Skeletal muscle tissue (tissue), 4 donors: Measurements from ENCODE around the gene LOXHD1. TPM values are rescaled to one million over a fixed set of nuclear protein-coding genes. Genes with fewer than 3 reads are reported as not detected.

Source experiments
- H3K27ac ChIP-seq: one replicate; pipeline ENCODE4 v1.7.0; 2013; ENCODE audit warnings: mild to moderate bottlenecking, low read depth, low read length, inconsistent platforms
- H3K27me3 ChIP-seq, 3 donors: one replicate each; pipeline ENCODE4 v1.7.0; 2013; ENCODE audit warnings: low read length in 3 of 3; ENCODE audit not compliant: control insufficient read depth in 3 of 3, insufficient read depth in 3 of 3
- H3K36me3 ChIP-seq, 3 donors: one replicate each; pipeline ENCODE4 v1.7.0; 2013; ENCODE audit warnings: low read length in 3 of 3; ENCODE audit not compliant: control insufficient read depth in 3 of 3, insufficient read depth in 3 of 3
- H3K4me1 ChIP-seq, 3 donors: one replicate each; pipeline ENCODE4 v1.7.0; 2013; ENCODE audit warnings: low read length in 3 of 3, mild to moderate bottlenecking in 3 of 3; ENCODE audit not compliant: control insufficient read depth in 3 of 3, insufficient read depth in 3 of 3
- H3K4me3 ChIP-seq, 3 donors: one replicate each; pipeline ENCODE4 v1.7.0; 2013; ENCODE audit warnings: low read length in 3 of 3
- H3K9ac ChIP-seq, 3 donors: one replicate each; pipeline ENCODE4 v1.7.0; 2013; ENCODE audit warnings: low read length in 3 of 3, mild to moderate bottlenecking in 3 of 3, moderate library complexity in 2 of 3, low read depth in 1 of 3
- H3K9me3 ChIP-seq, 3 donors: one replicate each; pipeline ENCODE4 v1.7.0; 2013; ENCODE audit warnings: low read length in 3 of 3; ENCODE audit not compliant: control insufficient read depth in 3 of 3
- total RNA-seq: library from RNA; depleted of rRNA; stranded (reverse); fragments of >200 nt; gene quantifications from one replicate; pipeline ENCODE4 v1.2.3, GENCODE V29; 2014
- donor health status: Osteomylitis.

LOXHD1 gene
- total RNA-seq, 1 donor from 2014 or later: 1.6 TPM

DNA sequence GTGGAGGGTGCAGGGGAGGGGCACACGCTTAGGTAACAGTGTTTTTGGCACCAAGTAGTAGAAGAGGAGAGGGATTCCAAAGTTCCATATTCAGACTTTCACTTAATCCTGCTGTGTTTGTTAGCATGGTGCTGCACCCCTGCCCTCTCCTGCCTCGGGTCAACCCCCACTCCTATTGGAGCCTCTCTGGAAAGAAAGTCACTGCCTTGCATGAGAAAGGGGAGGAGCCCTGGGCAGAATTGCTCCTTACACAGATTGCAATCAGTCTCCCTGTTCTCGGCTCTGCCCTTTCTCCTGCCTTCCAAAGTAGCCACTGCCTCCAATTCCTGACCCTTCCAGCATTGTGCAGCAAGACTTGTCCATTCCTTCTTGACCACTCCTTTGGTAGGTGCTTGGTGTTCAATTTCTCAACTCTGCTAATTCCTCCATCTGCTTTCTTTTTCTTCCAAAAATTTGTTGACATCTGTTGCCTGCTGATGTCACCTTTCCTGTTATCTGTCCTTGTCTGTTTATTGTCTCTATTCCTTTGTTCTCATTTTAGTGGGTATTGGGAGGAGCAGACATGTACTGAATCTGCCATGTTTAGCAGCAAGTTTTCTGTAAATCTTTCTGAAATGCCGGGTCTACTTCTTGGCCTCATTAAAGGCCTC, 225.4 kb downstream of the LOXHD1 start:
- H3K9ac ChIP-seq: no peak overlapping the region
- H3K36me3 ChIP-seq: no peaks in the 10 kb centered on the region
- H3K9me3 ChIP-seq: no peaks in the 10 kb centered on the region
- H3K27ac ChIP-seq: no peak overlapping the region
- H3K27me3 ChIP-seq: no peaks in the 10 kb centered on the region
- H3K4me3 ChIP-seq: no peak overlapping the region
- H3K4me1 ChIP-seq: no peaks in the 10 kb centered on the region

DNA sequence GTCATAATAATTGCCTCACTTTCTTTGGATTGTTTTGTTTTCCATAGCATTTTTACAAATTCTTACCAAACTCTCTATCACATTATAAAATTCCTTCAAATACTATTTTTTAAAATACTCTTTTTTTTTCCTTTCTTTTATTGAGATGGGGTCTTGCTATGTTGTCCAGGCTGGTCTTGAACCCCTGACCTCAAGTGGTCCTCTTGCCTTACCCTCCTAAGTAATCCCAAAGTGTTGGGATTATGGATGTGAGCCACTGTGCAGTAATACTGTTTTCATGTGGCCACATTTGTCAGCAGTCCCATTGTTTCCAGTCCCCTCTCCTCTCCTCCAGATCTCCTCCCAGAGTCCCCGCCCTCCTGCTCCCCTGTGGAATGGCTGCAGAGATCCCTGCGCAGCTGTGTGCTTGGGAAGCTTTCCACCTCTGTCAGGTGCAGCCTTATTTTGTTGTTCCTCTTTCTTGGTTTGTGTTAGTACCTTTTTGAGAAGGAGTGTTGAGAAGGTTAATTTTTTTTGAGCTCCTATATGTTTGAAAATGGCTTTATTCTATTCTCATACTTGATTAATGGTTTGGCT, 227.3 kb downstream of the LOXHD1 start:
- Histone ChIP-seq H3K27me3 (no peaks in the 10 kb centered on the region), H3K4me3 (no peak overlapping the region), H3K9ac (no peak overlapping the region), H3K9me3 (no peaks in the 10 kb centered on the region), H3K4me1 (peaks cover 6 to 8% (median 8%) of the 10 kb centered on the region in 3 donors), H3K27ac (no peak overlapping the region), H3K36me3 (no peaks in the 10 kb centered on the region)

DNA sequence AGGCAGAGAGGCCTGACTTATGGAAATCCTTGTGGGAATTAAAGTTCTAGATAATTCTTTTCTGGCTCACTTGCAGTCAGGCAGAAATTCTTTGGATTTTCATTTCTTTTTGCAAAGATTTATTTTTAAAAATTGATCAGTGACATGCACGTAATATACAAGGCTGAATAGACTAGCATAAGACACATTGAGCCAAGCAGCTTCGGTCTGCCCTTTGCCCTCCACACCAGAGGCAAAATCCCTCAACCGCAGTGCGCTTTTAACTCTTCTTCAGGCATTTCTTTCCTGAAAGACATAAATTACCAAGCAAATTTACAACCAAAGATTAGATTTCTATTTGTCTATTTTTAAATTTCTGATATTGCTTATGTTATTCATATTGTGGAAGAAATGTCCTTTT, 227.9 kb downstream of the LOXHD1 start:
- peaks cover 10 to 14% (median 14%) of the 10 kb centered on the region in 3 donors for H3K4me1 ChIP-seq

DNA sequence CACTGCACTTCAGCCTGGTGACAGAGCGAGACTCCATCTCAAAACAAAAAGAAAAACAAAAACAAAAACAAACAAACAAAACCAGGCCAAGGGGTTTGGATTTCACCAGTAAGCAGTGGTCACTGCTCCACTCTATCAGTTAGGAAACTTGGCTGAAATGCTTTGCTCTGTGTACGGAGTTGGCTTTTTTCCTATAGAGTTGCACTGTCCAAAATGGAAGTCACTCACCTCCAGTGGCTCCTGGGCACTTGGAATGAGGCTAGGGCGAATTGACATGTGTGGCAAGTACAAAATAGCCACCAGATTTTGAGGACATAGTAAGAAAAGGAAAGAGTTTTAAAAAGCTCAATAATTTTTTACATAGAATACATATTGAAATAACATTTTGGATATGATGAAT, 228.7 kb downstream of the LOXHD1 start:
- peaks cover 13 to 21% (median 20%) of the 10 kb centered on the region in 3 donors for H3K4me1 ChIP-seq
- H3K27ac ChIP-seq: no peak overlapping the region
- no peaks in the 10 kb centered on the region for H3K27me3 ChIP-seq
- no peak overlapping the region for H3K4me3 ChIP-seq
- H3K36me3 ChIP-seq: no peaks in the 10 kb centered on the region
- no peak overlapping the region for H3K9ac ChIP-seq
- no peaks in the 10 kb centered on the region for H3K9me3 ChIP-seq

More for the DNA sequence above, 227.9 kb downstream of the LOXHD1 start:
- no peaks in the 10 kb centered on the region for H3K9me3 ChIP-seq
- no peak overlapping the region for H3K4me3 ChIP-seq
- H3K27me3 ChIP-seq: no peaks in the 10 kb centered on the region
- H3K36me3 ChIP-seq: no peaks in the 10 kb centered on the region
- no peak overlapping the region for H3K9ac ChIP-seq
- H3K27ac ChIP-seq: no peak overlapping the region

DNA sequence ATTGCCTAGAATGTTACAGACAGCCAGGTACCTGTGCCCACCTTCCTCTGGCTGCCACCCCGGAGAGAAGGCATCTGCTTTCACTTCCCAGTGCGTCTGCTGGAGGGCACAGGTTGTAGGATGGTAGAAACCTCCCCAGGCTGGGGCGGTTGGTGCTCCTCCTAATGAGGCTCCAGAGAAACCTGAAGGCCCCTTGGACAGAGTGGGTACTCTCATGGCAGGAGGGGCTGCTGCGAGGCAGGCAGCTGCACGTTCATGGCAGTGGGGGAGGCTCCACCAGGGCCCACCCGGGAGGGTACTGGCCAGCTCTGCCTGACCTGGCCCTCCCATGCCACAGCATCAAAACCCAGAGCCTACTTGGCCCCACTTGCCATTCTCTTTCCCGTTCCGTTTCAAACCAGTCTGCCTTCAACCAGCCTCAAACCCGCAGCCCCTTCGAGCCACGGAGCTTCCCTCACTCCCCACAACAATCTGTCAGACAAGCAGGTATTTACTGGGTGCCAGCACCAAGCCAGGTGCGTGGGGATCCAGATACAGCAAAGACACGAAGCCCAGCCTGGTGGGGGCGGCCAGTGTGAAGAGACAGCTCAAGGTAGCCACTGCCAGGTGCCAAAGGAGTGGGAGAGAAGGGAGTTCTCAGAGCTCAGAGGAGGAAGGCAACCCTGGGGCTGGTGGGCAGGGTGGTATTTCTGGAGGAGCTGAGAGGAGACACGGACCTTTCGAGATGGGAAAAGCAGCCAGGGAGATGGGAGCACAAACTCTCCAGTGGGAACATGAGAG, 229.6 kb downstream of the LOXHD1 start:
- no peaks in the 10 kb centered on the region for H3K9me3 ChIP-seq
- peaks cover 21 to 31% (median 29%) of the 10 kb centered on the region in 3 donors for H3K4me1 ChIP-seq
- no peaks in the 10 kb centered on the region for H3K27me3 ChIP-seq
- H3K9ac ChIP-seq: no peak overlapping the region
- H3K36me3 ChIP-seq: no peaks in the 10 kb centered on the region
- no peak overlapping the region for H3K27ac ChIP-seq
- no peak overlapping the region for H3K4me3 ChIP-seq

Other genes with a start within 250 kb of the LOXHD1 start
- 2.1 TPM for gene ST8SIA5, start 99.8 kb upstream of the LOXHD1 start, total RNA-seq